ACC112 (cell line): Measurements from ENCODE around the gene CASR.
A peak's percentile ranks its signal among the peaks of the same experiment; 100 is the strongest.

ENCODE experiments used
- H2AFZ ChIP-seq: fragments of 200-600 bp; sonication (generic); one replicate; pipeline ENCODE4 v1.6.0; 2017; ENCODE audit warnings: antibody characterized with exemption, low read length; ENCODE audit not compliant: unreplicated experiment
- H3K27ac ChIP-seq: fragments of 200-600 bp; sonication (generic); 2 replicates; pipeline ENCODE4 v1.5.1; 2014; ENCODE audit warnings: low read depth, mild to moderate bottlenecking, antibody characterized with exemption, low read length, moderate library complexity
- H3K27me3 ChIP-seq: fragments of 200-600 bp; sonication (generic); 2 replicates; pipeline ENCODE4 v1.6.1; 2014; ENCODE audit warnings: mild to moderate bottlenecking, antibody characterized with exemption, low read length, moderate library complexity, mixed read lengths; ENCODE audit not compliant: insufficient read depth
- H3K36me3 ChIP-seq: fragments of 200-600 bp; sonication (generic); 2 replicates; pipeline ENCODE4 v1.6.1; 2016; ENCODE audit warnings: mild to moderate bottlenecking, antibody characterized with exemption, low read length, moderate library complexity, mixed read lengths; ENCODE audit not compliant: insufficient read depth
- H3K4me1 ChIP-seq: fragments of 200-600 bp; sonication (generic); one replicate; pipeline ENCODE4 v1.6.1; 2016; ENCODE audit warnings: low read length, mixed read lengths; ENCODE audit not compliant: insufficient read depth, unreplicated experiment, control insufficient read depth
- H3K4me3 ChIP-seq: fragments of 200-600 bp; sonication (generic); 2 replicates; pipeline ENCODE4 v1.5.1; 2014; ENCODE audit warnings: mild to moderate bottlenecking, low read depth, low read length
- H3K79me2 ChIP-seq: fragments of 200-600 bp; sonication (generic); one replicate; pipeline ENCODE4 v1.6.0; 2016; ENCODE audit warnings: low read length; ENCODE audit not compliant: control insufficient read depth, unreplicated experiment, insufficient read depth

The CASR gene

GRCh38 chr3:122324871-122325323, 141.4 kb downstream of the CASR start, which contains the start of gene CSTA:
CSTA (plus strand) TSS chr3:122325248; CDS start chr3:122325293, 45 bp downstream.
- Histone ChIP-seq H3K4me3 (peak within 1 kb of the TSS; percentile 76), H2AFZ (peak within 1 kb of the TSS; percentile 94), H3K27ac (no peak within 1 kb of the TSS; the same call in 1 of the 2 replicates), H3K36me3 (no peaks in the 10 kb centered on the region), H3K4me1 (no peaks in the 10 kb centered on the region), H3K79me2 (no peaks in the 10 kb centered on the region), H3K27me3 (no peaks in the 10 kb centered on the region)

- Histone ChIP-seq H3K27ac (no peak overlapping the region), H3K4me3 (peak overlapping the region; percentile 76)
These were observed 142.3 kb downstream of the CASR start for GRCh38 chr3:122325769-122326168.

DNA sequence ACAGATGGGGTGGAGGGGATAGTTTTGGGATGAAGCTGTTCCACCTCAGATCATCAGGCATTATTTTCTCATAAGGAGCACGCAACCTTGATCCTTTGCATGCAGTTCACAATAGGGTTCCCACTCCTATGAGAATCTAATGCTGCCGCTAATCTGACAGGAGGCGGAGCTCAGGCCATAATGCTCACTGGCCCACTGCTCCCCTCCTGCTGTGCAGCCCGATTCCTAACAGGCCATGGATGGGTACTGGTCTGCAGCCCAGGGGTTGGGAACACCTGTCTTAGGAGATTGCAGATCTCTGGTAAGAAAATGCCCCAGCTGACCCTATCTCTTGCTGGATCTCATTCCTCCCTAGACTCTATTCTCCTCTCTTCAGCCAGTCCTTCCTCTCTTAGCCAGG, 148.4 kb downstream of the CASR start:
- H2AFZ ChIP-seq, result no peak overlapping the region
- H3K27me3 ChIP-seq, result peaks cover 7% of the 10 kb centered on the region; the same call in 1 of the 2 replicates
- no peaks in the 10 kb centered on the region for H3K79me2 ChIP-seq
- H3K4me3 ChIP-seq, result no peak overlapping the region
- H3K4me1 ChIP-seq, result no peaks in the 10 kb centered on the region
- H3K36me3 ChIP-seq, result no peaks in the 10 kb centered on the region
- no peak overlapping the region for H3K27ac ChIP-seq

More at GRCh38 chr3:122325769-122326168, 142.3 kb downstream of the CASR start:
- no peaks in the 10 kb centered on the region for H3K27me3 ChIP-seq
- H3K36me3 ChIP-seq, result no peaks in the 10 kb centered on the region
- H3K4me1 ChIP-seq, result no peaks in the 10 kb centered on the region
- no peaks in the 10 kb centered on the region for H3K79me2 ChIP-seq
- no peak overlapping the region for H2AFZ ChIP-seq

DNA sequence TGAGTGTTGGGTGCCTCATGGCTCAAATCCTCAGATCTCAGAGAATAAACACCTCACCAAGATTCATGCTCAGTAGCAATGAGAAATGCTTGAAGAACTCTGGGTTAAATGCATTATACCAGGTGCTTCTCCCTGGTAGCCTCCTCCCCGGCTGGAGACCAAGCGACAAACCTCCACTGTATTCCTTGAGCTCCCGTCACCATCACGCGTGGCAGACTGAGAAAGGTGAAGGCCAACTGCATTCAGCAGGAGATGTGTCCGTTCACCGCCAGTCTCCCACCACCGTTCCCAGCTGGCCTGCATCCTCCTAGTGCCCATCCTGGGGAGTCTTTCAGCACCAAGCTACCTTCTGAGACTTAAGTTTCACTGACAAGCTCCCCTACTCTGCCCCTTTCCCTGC, 149.1 kb downstream of the CASR start:
- Histone ChIP-seq H3K36me3 (no peaks in the 10 kb centered on the region), H3K4me3 (no peak overlapping the region), H3K27ac (no peak overlapping the region), H3K27me3 (peaks cover 7% of the 10 kb centered on the region; the same call in 1 of the 2 replicates), H3K4me1 (no peaks in the 10 kb centered on the region), H2AFZ (no peak overlapping the region), H3K79me2 (no peaks in the 10 kb centered on the region)
